Measurements from ENCODE around the gene TM9SF3.

TM9SF3 gene

GRCh38 chr10:96513305-96513697, 73.5 kb downstream of the TM9SF3 start:
- TF ChIP-seq CTCF (IDR thresholded peaks at IDR 0.05; ENCODE audit: low read length, missing control alignments) = no peak
- no peak for DNase-seq (ENCODE audit: low read depth)
- H3K4me3 ChIP-seq (replicated peaks; ENCODE audit: low read depth, low read length) = peak overlapping the region; percentile 53

- no peak for TF ChIP-seq CTCF (IDR thresholded peaks at IDR 0.05; ENCODE audit: low read length, missing control alignments)
- DNase-seq (ENCODE audit: low read depth) = peak; percentile 22
- H3K4me3 ChIP-seq (replicated peaks; ENCODE audit: low read depth, low read length) = peak overlapping the region; percentile 53
Measured at GRCh38 chr10:96512524-96513304, 74.1 kb downstream of the TM9SF3 start.

GRCh38 chr10:96511044-96511945, 75.5 kb downstream of the TM9SF3 start:
- peak; percentile 68 for TF ChIP-seq CTCF (IDR thresholded peaks at IDR 0.05; ENCODE audit: low read length, missing control alignments)
- peak; percentile 25 for DNase-seq (ENCODE audit: low read depth)
- H3K4me3 ChIP-seq (replicated peaks; ENCODE audit: low read depth, low read length) = no peak overlapping the region

GRCh38 chr10:96509017-96509641, 77.7 kb downstream of the TM9SF3 start:
- no peak for TF ChIP-seq CTCF (IDR thresholded peaks at IDR 0.05; ENCODE audit: low read length, missing control alignments)
- no peak overlapping the region for H3K4me3 ChIP-seq (replicated peaks; ENCODE audit: low read depth, low read length)
- DNase-seq (ENCODE audit: low read depth) = peak; percentile 14

GRCh38 chr10:96507044-96507443, 79.8 kb downstream of the TM9SF3 start:
- no peak overlapping the region for H3K4me3 ChIP-seq (replicated peaks; ENCODE audit: low read depth, low read length)
- no peak for DNase-seq (ENCODE audit: low read depth)
- no peak for TF ChIP-seq CTCF (IDR thresholded peaks at IDR 0.05; ENCODE audit: low read length, missing control alignments)

- no peak for DNase-seq (ENCODE audit: low read depth)
- no peak overlapping the region for H3K4me3 ChIP-seq (replicated peaks; ENCODE audit: low read depth, low read length)
- no peak for TF ChIP-seq CTCF (IDR thresholded peaks at IDR 0.05; ENCODE audit: low read length, missing control alignments)
Measured at GRCh38 chr10:96505150-96506136, 81.4 kb downstream of the TM9SF3 start.
